Loucy (cell line): ENCODE data around the gene ZNF639.
"Not testable (repeated sequence)": the region's sequence is repeated elsewhere in the genome, so short reads cannot be mapped to it uniquely, and the experiment has no call there.

ENCODE experiments used
- H2AFZ ChIP-seq: fragments of 200-600 bp; sonication (generic); 2 replicates; pipeline ENCODE4 v1.6.0; 2016; ENCODE audit warnings: antibody characterized with exemption, mild to moderate bottlenecking, low read length, moderate library complexity
- H3F3A ChIP-seq: fragments of 200-600 bp; 2 replicates; pipeline ENCODE4 v1.6.0; 2016; ENCODE audit warnings: antibody characterized with exemption, low read depth, mild to moderate bottlenecking
- H3K27me3 ChIP-seq: fragments of 200-600 bp; sonication (generic); 2 replicates; pipeline ENCODE4 v1.6.1; 2014; ENCODE audit warnings: low read length, mild to moderate bottlenecking; ENCODE audit not compliant: insufficient read depth, poor library complexity, severe bottlenecking
- H3K36me3 ChIP-seq: fragments of 200-600 bp; sonication (generic); 2 replicates; pipeline ENCODE4 v1.6.1; 2016; ENCODE audit warnings: low read length; ENCODE audit not compliant: insufficient read depth
- H3K4me1 ChIP-seq: fragments of 200-600 bp; sonication (generic); 2 replicates; pipeline ENCODE4 v1.5.1; 2014; ENCODE audit warnings: low read length, mild to moderate bottlenecking; ENCODE audit not compliant: insufficient read depth, poor library complexity, severe bottlenecking
- H3K4me2 ChIP-seq: fragments of 200-600 bp; sonication (generic); 2 replicates; pipeline ENCODE4 v1.6.0; 2014; ENCODE audit warnings: antibody characterized with exemption, low read length, low read depth, mild to moderate bottlenecking; ENCODE audit not compliant: poor library complexity, severe bottlenecking
- H3K4me3 ChIP-seq: fragments of 200-600 bp; sonication (generic); 2 replicates; pipeline ENCODE4 v1.5.1; 2014; ENCODE audit warnings: low read length, mild to moderate bottlenecking, mixed read lengths; ENCODE audit not compliant: poor library complexity, severe bottlenecking
- H3K79me2 ChIP-seq: fragments of 200-600 bp; sonication (generic); 2 replicates; pipeline ENCODE4 v1.6.1; 2014; ENCODE audit warnings: low read length; ENCODE audit not compliant: insufficient read depth
- H3K9ac ChIP-seq: fragments of 200-600 bp; sonication (generic); 2 replicates; pipeline ENCODE4 v1.6.0; 2014; ENCODE audit warnings: mild to moderate bottlenecking, low read depth, low read length, moderate library complexity; ENCODE audit not compliant: poor library complexity, severe bottlenecking
- H3K9me2 ChIP-seq: fragments of 200-600 bp; sonication (generic); replicated peaks from 2 replicates; pipeline ENCODE4 v1.6.1; 2016; ENCODE audit warnings: low read depth, low read length, mixed read lengths
- H3K9me3 ChIP-seq: fragments of 200-600 bp; sonication (generic); 2 replicates; pipeline ENCODE4 v1.6.1; 2014; ENCODE audit warnings: mild to moderate bottlenecking, antibody characterized with exemption, low read length, low read depth; ENCODE audit not compliant: insufficient read depth
- H4K20me1 ChIP-seq: fragments of 200-600 bp; sonication (generic); 2 replicates; pipeline ENCODE4 v1.6.0; 2014; ENCODE audit warnings: antibody characterized with exemption, low read length, mild to moderate bottlenecking; ENCODE audit not compliant: insufficient read depth, poor library complexity, severe bottlenecking
- CTCF ChIP-seq: fragments of 200-600 bp; sonication (generic); conservative IDR thresholded peaks from 2 replicates; pipeline ENCODE4 v1.5.1; 2014; ENCODE audit warnings: mild to moderate bottlenecking, antibody characterized with exemption, low read length
- EZH2phosphoT487 ChIP-seq: fragments of 200-600 bp; IDR thresholded peaks from 2 replicates; pipeline ENCODE4 v1.6.1; 2018; ENCODE audit warnings: antibody characterized with exemption, mild to moderate bottlenecking, moderate library complexity, borderline replicate concordance

The ZNF639 gene

GRCh38 chr3:179322286-179323196, at the start of gene ZNF639:
Gene ZNF639 (plus strand): TSS chr3:179323031. CDS start chr3:179328294, 5,263 bp downstream.
- Histone ChIP-seq H3K36me3 (no peaks in the 10 kb centered on the region), H3K4me2 (peak within 1 kb of the TSS; percentile 91), H2AFZ (peak within 1 kb of the TSS; percentile 94), H3K9me3 (no peaks in the 10 kb centered on the region), H3K79me2 (peaks cover 46% of the 10 kb centered on the region), H3K4me1 (peaks cover 38% of the 10 kb centered on the region), H3F3A (no peaks in the 10 kb centered on the region), H4K20me1 (peaks cover 41% of the 10 kb centered on the region), H3K9ac (peak within 1 kb of the TSS; percentile 87), H3K4me3 (peak within 1 kb of the TSS; percentile 86), H3K9me2 (no peaks in the 10 kb centered on the region), H3K27me3 (no peaks in the 10 kb centered on the region)
- TF ChIP-seq CTCF (peak; percentile 67), EZH2phosphoT487 (no peak)

GRCh38 chr3:179274434-179274833, 48.4 kb upstream of the ZNF639 start:
- H2AFZ ChIP-seq, H3K27me3 ChIP-seq, H3K9ac ChIP-seq, H3F3A ChIP-seq, H3K4me2 ChIP-seq, H3K79me2 ChIP-seq, H3K9me2 ChIP-seq, H3K4me3 ChIP-seq, H4K20me1 ChIP-seq, H3K9me3 ChIP-seq, H3K36me3 ChIP-seq: not testable (repeated sequence)
- H3K4me1 ChIP-seq = peaks cover 16% of the 10 kb centered on the region

- H3K9me2 ChIP-seq = no peaks in the 10 kb centered on the region
- H3F3A ChIP-seq = no peaks in the 10 kb centered on the region
- no peaks in the 10 kb centered on the region for H3K79me2 ChIP-seq
- H3K9me3 ChIP-seq = no peaks in the 10 kb centered on the region
- H3K4me1 ChIP-seq = no peaks in the 10 kb centered on the region
- no peaks in the 10 kb centered on the region for H4K20me1 ChIP-seq
- H3K9ac ChIP-seq = no peak overlapping the region
- TF ChIP-seq CTCF = no peak
- no peak for TF ChIP-seq EZH2phosphoT487
- H3K27me3 ChIP-seq = no peaks in the 10 kb centered on the region
- H2AFZ ChIP-seq = peak overlapping the region; percentile 73; the same call in 1 of the 2 replicates
- no peak overlapping the region for H3K4me2 ChIP-seq
- no peak overlapping the region for H3K4me3 ChIP-seq
- no peaks in the 10 kb centered on the region for H3K36me3 ChIP-seq
These were observed 46.8 kb upstream of the ZNF639 start for GRCh38 chr3:179276001-179276400.
